Measurements from ENCODE around the gene CENPVL1. TPM values are rescaled to one million over a fixed set of nuclear protein-coding genes. Genes with fewer than 3 reads are reported as not detected.

Gene CENPVL1
- total RNA-seq, 1 experiment from 2014 or later, result not detected

DNA sequence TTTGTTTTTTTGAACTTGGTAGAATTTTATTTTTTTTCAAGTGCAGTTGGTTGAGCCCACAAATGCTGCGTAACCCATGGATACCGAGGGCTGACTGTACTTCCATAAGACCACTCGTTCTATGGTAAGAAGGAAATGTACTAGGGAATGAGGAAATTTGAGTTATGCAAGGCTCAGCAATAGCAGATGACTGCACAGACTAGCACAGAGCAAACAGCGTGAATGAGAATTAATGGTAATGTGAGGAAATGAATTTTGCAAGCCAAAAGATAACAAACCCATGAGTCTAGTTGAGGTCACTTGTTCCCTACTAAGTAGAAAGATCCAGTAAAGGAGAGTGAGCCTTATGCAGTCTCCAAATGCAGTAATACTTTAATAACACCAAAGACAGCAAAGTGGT lies 50.3 kb downstream of the CENPVL1 start:
- Histone ChIP-seq H3K9me3 (ENCODE audit: control insufficient read depth, insufficient read depth, low read depth, low read length) (no peaks in the 10 kb centered on the region), H3K4me1 (ENCODE audit: control insufficient read depth, insufficient read depth, low read length) (no peaks in the 10 kb centered on the region), H3K27me3 (ENCODE audit: control insufficient read depth, insufficient read depth, low read length) (peaks cover 2% of the 10 kb centered on the region; the same call in 1 of the 2 replicates), H3K4me3 (ENCODE audit: low read depth in 2 of 2, low read length in 2 of 2) (no peak overlapping the region), H3K27ac (ENCODE audit: low read length) (no peak overlapping the region), H3K36me3 (ENCODE audit: control insufficient read depth, insufficient read depth, low read length) (no peaks in the 10 kb centered on the region)
- in situ Hi-C loops (cut with HindIII; ENCODE audit: low pct_unique_long_range_greater_than_20kb, low sequenced_read_pairs) (no loop called here), intact Hi-C loops (cut with micrococcal nuclease; ENCODE audit: unreplicated experiment) (no loop called here)
- TF ChIP-seq POLR2AphosphoS5 (IDR thresholded peaks at IDR 0.05; ENCODE audit: low read depth, low read length) (no peak), SIN3A (IDR thresholded peaks at IDR 0.05; ENCODE audit: borderline replicate concordance, insufficient read depth, low read depth, low read length) (no peak), TCF7L2 (IDR thresholded peaks at IDR 0.05; ENCODE audit: low read depth, low read length) (no peak)
- TF ChIP-seq, protein P1, sequence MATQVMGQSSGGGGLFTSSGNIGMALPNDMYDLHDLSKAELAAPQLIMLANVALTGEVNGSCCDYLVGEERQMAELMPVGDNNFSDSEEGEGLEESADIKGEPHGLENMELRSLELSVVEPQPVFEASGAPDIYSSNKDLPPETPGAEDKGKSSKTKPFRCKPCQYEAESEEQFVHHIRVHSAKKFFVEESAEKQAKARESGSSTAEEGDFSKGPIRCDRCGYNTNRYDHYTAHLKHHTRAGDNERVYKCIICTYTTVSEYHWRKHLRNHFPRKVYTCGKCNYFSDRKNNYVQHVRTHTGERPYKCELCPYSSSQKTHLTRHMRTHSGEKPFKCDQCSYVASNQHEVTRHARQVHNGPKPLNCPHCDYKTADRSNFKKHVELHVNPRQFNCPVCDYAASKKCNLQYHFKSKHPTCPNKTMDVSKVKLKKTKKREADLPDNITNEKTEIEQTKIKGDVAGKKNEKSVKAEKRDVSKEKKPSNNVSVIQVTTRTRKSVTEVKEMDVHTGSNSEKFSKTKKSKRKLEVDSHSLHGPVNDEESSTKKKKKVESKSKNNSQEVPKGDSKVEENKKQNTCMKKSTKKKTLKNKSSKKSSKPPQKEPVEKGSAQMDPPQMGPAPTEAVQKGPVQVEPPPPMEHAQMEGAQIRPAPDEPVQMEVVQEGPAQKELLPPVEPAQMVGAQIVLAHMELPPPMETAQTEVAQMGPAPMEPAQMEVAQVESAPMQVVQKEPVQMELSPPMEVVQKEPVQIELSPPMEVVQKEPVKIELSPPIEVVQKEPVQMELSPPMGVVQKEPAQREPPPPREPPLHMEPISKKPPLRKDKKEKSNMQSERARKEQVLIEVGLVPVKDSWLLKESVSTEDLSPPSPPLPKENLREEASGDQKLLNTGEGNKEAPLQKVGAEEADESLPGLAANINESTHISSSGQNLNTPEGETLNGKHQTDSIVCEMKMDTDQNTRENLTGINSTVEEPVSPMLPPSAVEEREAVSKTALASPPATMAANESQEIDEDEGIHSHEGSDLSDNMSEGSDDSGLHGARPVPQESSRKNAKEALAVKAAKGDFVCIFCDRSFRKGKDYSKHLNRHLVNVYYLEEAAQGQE (IDR thresholded peaks at IDR 0.05; ENCODE audit: insufficient read depth in 1 of 2, low read depth in 2 of 2, low read length in 1 of 2), result no peak
- TF ChIP-seq, protein P2, sequence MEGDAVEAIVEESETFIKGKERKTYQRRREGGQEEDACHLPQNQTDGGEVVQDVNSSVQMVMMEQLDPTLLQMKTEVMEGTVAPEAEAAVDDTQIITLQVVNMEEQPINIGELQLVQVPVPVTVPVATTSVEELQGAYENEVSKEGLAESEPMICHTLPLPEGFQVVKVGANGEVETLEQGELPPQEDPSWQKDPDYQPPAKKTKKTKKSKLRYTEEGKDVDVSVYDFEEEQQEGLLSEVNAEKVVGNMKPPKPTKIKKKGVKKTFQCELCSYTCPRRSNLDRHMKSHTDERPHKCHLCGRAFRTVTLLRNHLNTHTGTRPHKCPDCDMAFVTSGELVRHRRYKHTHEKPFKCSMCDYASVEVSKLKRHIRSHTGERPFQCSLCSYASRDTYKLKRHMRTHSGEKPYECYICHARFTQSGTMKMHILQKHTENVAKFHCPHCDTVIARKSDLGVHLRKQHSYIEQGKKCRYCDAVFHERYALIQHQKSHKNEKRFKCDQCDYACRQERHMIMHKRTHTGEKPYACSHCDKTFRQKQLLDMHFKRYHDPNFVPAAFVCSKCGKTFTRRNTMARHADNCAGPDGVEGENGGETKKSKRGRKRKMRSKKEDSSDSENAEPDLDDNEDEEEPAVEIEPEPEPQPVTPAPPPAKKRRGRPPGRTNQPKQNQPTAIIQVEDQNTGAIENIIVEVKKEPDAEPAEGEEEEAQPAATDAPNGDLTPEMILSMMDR (IDR thresholded peaks at IDR 0.05), result no peak
- no peak for DNase-seq (ENCODE audit: low read depth, low spot score)
- ChIA-PET CTCF (no interaction called here), POLR2A (no interaction called here)
- no TSS peak for BruUV-seq (replicated peaks)
- ATAC-seq, result no peak

Other genes with a start within 250 kb of the CENPVL1 start
- gene NUDT11, start 213.9 kb upstream of the CENPVL1 start, total RNA-seq (2021; ENCODE audit: unreplicated experiment), result 11.9 TPM
- 2.9 TPM for gene CENPVL3, start 91.6 kb upstream of the CENPVL1 start, total RNA-seq (2021; ENCODE audit: unreplicated experiment)
- not detected for gene CENPVL2, start 27.7 kb upstream of the CENPVL1 start, total RNA-seq (2021; ENCODE audit: unreplicated experiment)
- gene GSPT2, start 32.9 kb downstream of the CENPVL1 start, total RNA-seq (2021; ENCODE audit: unreplicated experiment), result 15.7 TPM
- 151 TPM for gene MAGED1, start 183.1 kb downstream of the CENPVL1 start, total RNA-seq (2021; ENCODE audit: unreplicated experiment)

All from Panc1 (cell line).